Measurements from ENCODE around the gene ASAH2.

The ASAH2 gene

DNA sequence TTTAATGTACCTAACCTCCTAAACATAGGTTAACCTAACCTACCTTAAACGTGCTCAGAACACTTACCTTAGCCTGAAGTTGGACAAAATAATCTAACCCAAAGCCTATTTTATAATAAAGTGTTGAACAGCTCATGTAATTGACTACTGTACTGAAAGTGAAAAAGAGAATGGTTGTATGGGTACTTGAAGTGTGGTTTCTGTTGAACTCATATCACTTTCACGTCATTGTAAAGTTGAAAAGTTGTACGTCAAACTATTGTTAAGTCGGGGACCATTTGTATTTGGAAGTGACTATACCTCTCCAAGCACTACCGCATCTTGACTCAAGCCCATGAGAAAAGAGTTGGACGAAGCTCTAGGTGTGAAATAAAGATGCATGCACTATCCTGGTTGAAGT is 37.9 kb upstream of the ASAH2 start:
- no peak for DNase-seq (ENCODE audit: low read depth)
- TF ChIP-seq, protein P1, sequence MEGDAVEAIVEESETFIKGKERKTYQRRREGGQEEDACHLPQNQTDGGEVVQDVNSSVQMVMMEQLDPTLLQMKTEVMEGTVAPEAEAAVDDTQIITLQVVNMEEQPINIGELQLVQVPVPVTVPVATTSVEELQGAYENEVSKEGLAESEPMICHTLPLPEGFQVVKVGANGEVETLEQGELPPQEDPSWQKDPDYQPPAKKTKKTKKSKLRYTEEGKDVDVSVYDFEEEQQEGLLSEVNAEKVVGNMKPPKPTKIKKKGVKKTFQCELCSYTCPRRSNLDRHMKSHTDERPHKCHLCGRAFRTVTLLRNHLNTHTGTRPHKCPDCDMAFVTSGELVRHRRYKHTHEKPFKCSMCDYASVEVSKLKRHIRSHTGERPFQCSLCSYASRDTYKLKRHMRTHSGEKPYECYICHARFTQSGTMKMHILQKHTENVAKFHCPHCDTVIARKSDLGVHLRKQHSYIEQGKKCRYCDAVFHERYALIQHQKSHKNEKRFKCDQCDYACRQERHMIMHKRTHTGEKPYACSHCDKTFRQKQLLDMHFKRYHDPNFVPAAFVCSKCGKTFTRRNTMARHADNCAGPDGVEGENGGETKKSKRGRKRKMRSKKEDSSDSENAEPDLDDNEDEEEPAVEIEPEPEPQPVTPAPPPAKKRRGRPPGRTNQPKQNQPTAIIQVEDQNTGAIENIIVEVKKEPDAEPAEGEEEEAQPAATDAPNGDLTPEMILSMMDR (IDR thresholded peaks at IDR 0.05; ENCODE audit: insufficient read depth, low read depth, low read length, missing control alignments), result no peak
- no peak overlapping the region for H3K4me3 ChIP-seq (ENCODE audit: low read length)

DNA sequence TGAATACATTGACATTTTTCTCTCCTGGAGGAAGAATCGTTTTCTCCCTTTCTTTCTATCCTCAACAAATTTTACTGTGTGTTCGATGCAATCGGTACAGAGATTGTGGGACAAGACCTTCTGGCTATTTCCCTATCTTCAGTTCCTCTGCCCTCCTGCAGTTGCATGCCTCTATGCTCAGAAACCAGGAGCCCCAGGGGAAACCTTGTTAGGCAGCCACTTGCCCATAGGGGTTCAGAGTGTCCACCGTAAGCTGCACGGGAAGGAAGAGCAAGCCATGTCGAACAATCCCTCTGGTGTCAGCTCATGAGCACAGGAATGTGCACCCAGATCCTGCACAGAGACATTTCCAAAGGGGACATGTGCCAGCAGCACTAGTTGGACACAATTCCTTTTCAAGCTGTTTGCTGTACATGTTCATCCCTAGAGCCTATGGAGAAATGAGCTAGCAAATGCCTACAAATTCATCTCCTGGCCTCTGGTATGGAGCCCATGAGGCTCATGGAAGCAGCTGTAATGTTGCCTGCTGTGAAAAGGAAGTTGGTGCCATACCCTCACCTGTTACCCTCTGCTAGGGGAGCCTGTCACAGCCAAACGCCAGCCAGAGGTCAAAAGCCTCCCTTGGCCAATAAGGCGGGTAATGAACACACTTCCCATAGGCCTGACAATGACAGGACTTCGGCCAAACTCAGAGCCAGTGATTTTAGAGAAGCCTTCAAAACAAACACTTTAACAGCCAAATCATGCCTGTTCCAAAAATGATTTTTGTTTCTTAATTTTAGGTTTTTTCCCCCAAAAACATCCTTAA is 35.9 kb upstream of the ASAH2 start:
- no peak for DNase-seq (ENCODE audit: low read depth)
- no peak overlapping the region for H3K4me3 ChIP-seq (ENCODE audit: low read length)
- TF ChIP-seq, protein P1 (IDR thresholded peaks at IDR 0.05; ENCODE audit: insufficient read depth, low read depth, low read length, missing control alignments), result no peak

DNA sequence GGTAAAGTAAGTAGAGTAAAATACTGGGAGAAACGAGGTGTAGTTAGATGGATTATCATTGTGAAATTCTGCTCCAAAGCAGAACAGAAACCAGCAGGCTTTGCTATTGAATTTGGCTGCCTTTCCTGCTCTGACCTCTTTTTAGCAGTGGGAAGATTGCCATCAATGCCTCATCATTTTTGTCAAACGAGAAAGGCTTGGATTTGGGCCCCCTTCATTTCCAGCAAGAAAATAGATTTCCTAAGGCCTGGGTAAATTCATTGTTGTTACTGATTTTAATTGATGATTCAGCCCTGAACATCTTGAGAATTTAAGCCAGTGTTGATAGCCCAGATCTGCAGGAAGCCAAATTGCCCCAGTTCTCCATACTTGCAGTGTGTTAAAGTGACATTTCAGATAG is 35.2 kb upstream of the ASAH2 start:
- TF ChIP-seq, protein P1 (IDR thresholded peaks at IDR 0.05; ENCODE audit: insufficient read depth, low read depth, low read length, missing control alignments), result no peak
- no peak for DNase-seq (ENCODE audit: low read depth)
- H3K4me3 ChIP-seq (ENCODE audit: low read length), result no peak overlapping the region

- H3K4me3 ChIP-seq (ENCODE audit: low read length), result no peak overlapping the region
- no peak for DNase-seq (ENCODE audit: low read depth)
- TF ChIP-seq, protein P1 (IDR thresholded peaks at IDR 0.05; ENCODE audit: insufficient read depth, low read depth, low read length, missing control alignments), result no peak
Measured at GRCh38 chr10:50281967-50282522, 30.7 kb upstream of the ASAH2 start.

GRCh38 chr10:50281210-50281966 is 30.1 kb upstream of the ASAH2 start:
- no peak overlapping the region for H3K4me3 ChIP-seq (ENCODE audit: low read length)
- DNase-seq (ENCODE audit: low read depth), result no peak
- TF ChIP-seq, protein P1 (IDR thresholded peaks at IDR 0.05; ENCODE audit: insufficient read depth, low read depth, low read length, missing control alignments), result no peak

DNA sequence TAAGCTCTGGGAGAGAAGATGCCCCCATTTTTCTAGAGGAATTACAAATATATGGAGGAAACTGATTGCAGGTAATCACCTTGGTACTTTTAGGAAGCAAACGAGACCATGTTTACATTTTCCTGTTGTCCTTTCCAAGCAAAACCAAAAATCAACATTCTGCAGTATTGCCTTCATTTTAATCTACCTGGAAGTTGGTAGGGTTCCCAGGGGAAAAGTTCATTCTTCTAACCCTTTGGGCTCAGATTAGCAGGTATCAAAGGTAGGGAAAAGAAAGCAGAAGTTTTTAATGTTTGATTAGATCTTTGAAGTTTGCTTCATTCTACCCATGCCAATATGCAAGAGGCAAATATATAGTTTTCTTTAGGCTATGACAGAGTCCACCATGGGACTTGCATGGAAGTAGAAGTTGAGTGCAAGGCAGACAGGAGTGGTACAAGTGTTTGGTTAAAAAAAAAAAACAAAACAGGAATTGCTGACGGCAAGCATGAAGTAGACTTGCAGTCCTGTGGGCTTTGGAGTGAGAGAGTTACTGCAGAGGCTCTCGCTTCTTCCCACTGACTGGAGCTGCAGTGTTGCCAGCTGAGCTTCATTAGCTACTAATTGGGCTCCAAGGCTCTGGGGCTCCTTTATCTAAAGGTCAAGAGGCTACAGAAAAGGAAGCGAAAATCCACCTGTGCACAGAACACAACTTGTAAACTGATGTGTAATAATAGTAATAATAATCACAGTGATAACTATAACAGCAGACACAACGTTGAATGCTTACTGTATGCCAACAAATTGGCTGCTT is 28.9 kb upstream of the ASAH2 start:
- no peak overlapping the region for H3K4me3 ChIP-seq (ENCODE audit: low read length)
- DNase-seq (ENCODE audit: low read depth), result no peak
- TF ChIP-seq, protein P1 (IDR thresholded peaks at IDR 0.05; ENCODE audit: insufficient read depth, low read depth, low read length, missing control alignments), result no peak
